ENCODE data around the gene AGFG1.

DNA sequence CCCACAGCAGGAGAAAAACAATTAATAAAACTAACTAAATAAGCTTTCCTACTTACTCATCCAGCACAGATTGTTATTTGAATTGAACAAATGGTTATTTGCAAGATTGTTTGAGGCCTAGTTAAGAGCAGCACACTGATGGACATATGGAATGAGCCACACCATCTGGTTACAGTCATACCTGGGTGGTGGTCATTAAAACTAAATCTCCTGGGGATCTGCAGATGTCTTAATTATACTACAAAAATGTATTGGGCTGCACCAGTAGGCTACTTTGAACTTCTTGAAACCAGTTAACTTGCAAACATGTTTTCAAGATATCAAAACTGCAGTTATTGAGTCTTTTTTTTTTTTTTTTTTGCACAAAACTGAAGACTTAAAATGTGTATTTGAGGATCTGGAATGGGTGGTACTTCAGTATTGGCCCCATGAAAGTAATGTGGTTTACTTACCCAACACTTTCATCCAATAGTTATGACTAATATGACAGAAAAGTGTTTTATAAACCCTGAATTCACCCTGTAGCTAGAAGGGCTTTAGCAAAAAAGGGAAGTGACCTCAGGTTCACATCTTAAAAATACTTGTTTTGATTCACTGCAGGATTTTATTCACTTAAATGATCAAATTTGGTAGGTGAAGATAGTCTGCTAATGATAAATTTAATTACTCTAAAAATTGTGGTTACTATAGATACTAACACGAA lies 10.8 kb downstream of the AGFG1 start:
- no peak for TF ChIP-seq KAT7 (CRISPR knock-in tag; IDR thresholded peaks at IDR 0.05; ENCODE audit: borderline replicate concordance)
- TF ChIP-seq SOX15 (CRISPR knock-in tag; IDR thresholded peaks at IDR 0.05) = no peak
- TF ChIP-seq, protein P1, sequence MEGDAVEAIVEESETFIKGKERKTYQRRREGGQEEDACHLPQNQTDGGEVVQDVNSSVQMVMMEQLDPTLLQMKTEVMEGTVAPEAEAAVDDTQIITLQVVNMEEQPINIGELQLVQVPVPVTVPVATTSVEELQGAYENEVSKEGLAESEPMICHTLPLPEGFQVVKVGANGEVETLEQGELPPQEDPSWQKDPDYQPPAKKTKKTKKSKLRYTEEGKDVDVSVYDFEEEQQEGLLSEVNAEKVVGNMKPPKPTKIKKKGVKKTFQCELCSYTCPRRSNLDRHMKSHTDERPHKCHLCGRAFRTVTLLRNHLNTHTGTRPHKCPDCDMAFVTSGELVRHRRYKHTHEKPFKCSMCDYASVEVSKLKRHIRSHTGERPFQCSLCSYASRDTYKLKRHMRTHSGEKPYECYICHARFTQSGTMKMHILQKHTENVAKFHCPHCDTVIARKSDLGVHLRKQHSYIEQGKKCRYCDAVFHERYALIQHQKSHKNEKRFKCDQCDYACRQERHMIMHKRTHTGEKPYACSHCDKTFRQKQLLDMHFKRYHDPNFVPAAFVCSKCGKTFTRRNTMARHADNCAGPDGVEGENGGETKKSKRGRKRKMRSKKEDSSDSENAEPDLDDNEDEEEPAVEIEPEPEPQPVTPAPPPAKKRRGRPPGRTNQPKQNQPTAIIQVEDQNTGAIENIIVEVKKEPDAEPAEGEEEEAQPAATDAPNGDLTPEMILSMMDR (IDR thresholded peaks at IDR 0.05) = no peak
- no peak for TF ChIP-seq MYBL2 (CRISPR knock-in tag; IDR thresholded peaks at IDR 0.05)
- TF ChIP-seq, protein P2, sequence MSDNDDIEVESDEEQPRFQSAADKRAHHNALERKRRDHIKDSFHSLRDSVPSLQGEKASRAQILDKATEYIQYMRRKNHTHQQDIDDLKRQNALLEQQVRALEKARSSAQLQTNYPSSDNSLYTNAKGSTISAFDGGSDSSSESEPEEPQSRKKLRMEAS (CRISPR knock-in tag; IDR thresholded peaks at IDR 0.05) = no peak
- TF ChIP-seq NR1H2 (CRISPR knock-in tag; IDR thresholded peaks at IDR 0.05) = no peak
- TF ChIP-seq CREM (CRISPR knock-in tag; IDR thresholded peaks at IDR 0.05) = no peak
